Adipose tissue (tissue), 3 donors: Measurements from ENCODE around the gene AP5M1. TPM values are rescaled to one million over a fixed set of nuclear protein-coding genes. Genes with fewer than 3 reads are reported as not detected.
"Not testable (repeated sequence)": the region's sequence is repeated elsewhere in the genome, so short reads cannot be mapped to it uniquely, and the experiment has no call there.

Experiments used
- H3K27ac ChIP-seq: one replicate; pipeline ENCODE4 v1.5.1; 2013; ENCODE audit warnings: low read depth, low read length
- WGBS, 3 donors: extraction: QIAGEN DNeasy Blood & Tissue Kit; methylation state at CpG; one replicate each; pipeline ENCODE4 v1.1.7; 2013; 5-methylcytosine and 5-hydroxymethylcytosine counted together
- polyA plus RNA-seq, 3 donors: library from polyadenylated mRNA; stranded (reverse); fragments of 200-250 nt; gene quantifications; one replicate each; pipeline ENCODE4 v1.2.3, GENCODE V29; 2013
- donor health status: healthy with polysubstance abuse.
- donor health status: Bipolar disorder and iron deficiency.
- donor health status: healthy.

AP5M1 gene
- 10 to 100 TPM in 2 of 3 donors, 1 to 10 TPM in 1; 6.0 to 12.1 (median 11.1) TPM for polyA plus RNA-seq

GRCh38 chr14:57268161-57269069, at the start of gene AP5M1, which contains the start of gene EXOC5:
TSS of gene AP5M1 (plus strand) at chr14:57268971. CDS start at chr14:57269315, 344 bp downstream.
TSS of gene EXOC5 (minus strand) at chr14:57268905. CDS start at chr14:57268648, 257 bp downstream.
- H3K27ac ChIP-seq = peak within 1 kb of the TSS; percentile 56
- WGBS, 3 donors = 0% methylated on average over 76 of the region's 76 CpGs

- H3K27ac ChIP-seq = no peak overlapping the region
- 96 to 97% (median 97%) methylated on average over 3 of the region's 3 CpGs for WGBS, 3 donors
Measured at GRCh38 chr14:57221931-57222330, 46.8 kb upstream of the AP5M1 start.

GRCh38 chr14:57227083-57227482, 41.7 kb upstream of the AP5M1 start:
- 77 to 92% (median 86%) methylated on average over 2 of the region's 2 CpGs for WGBS, 3 donors
- H3K27ac ChIP-seq = no peak overlapping the region

- WGBS, 3 donors = 93 to 97% (median 95%) methylated on average over 2 of the region's 2 CpGs
- not testable (repeated sequence) for H3K27ac ChIP-seq
Measured at GRCh38 chr14:57228320-57228719, 40.5 kb upstream of the AP5M1 start.

GRCh38 chr14:57232006-57232405, 36.8 kb upstream of the AP5M1 start:
- WGBS, 3 donors = 74 to 100% (median 83%) methylated on average over 1 of the region's 1 CpG
- no peak overlapping the region for H3K27ac ChIP-seq

GRCh38 chr14:57240115-57240514, 28.7 kb upstream of the AP5M1 start:
- WGBS, 3 donors = 96 to 99% (median 96%) methylated on average over 7 of the region's 7 CpGs
- H3K27ac ChIP-seq = not testable (repeated sequence)

GRCh38 chr14:57243320-57243719, 25.5 kb upstream of the AP5M1 start:
- no peak overlapping the region for H3K27ac ChIP-seq

GRCh38 chr14:57244106-57244505, 24.7 kb upstream of the AP5M1 start:
- WGBS, 3 donors = 58 to 67% (median 63%) methylated on average over 2 of the region's 2 CpGs

GRCh38 chr14:57245941-57246340, 22.8 kb upstream of the AP5M1 start:
- 93 to 95% (median 93%) methylated on average over 2 of the region's 2 CpGs for WGBS, 3 donors

More at GRCh38 chr14:57244106-57244505, 24.7 kb upstream of the AP5M1 start:
- H3K27ac ChIP-seq = no peak overlapping the region

GRCh38 chr14:57246933-57247657, 21.7 kb upstream of the AP5M1 start:
- WGBS, 3 donors = 63 to 78% (median 64%) methylated on average over 2 of the region's 2 CpGs
- no peak overlapping the region for H3K27ac ChIP-seq

More at GRCh38 chr14:57245941-57246340, 22.8 kb upstream of the AP5M1 start:
- H3K27ac ChIP-seq = no peak overlapping the region

GRCh38 chr14:57254884-57255283, 13.9 kb upstream of the AP5M1 start:
- no peak overlapping the region for H3K27ac ChIP-seq

- 89 to 97% (median 94%) methylated on average over 2 of the region's 2 CpGs for WGBS, 3 donors
- not testable (repeated sequence) for H3K27ac ChIP-seq
Measured at GRCh38 chr14:57258221-57258620, 10.6 kb upstream of the AP5M1 start.

GRCh38 chr14:57259672-57260071, 9.1 kb upstream of the AP5M1 start:
- WGBS, 3 donors = 86 to 96% (median 92%) methylated on average over 1 of the region's 1 CpG
- no peak overlapping the region for H3K27ac ChIP-seq

GRCh38 chr14:57261604-57262003, 7.2 kb upstream of the AP5M1 start:
- no peak overlapping the region for H3K27ac ChIP-seq

GRCh38 chr14:57262117-57262516, 6.7 kb upstream of the AP5M1 start:
- H3K27ac ChIP-seq = no peak overlapping the region

- 16 to 59% (median 18%) methylated on average over 2 of the region's 2 CpGs for WGBS, 3 donors
Measured at GRCh38 chr14:57266065-57266464, 2.7 kb upstream of the AP5M1 start.

GRCh38 chr14:57273236-57273635, 4.5 kb downstream of the AP5M1 start:
- no peak overlapping the region for H3K27ac ChIP-seq
- WGBS, 3 donors = 72 to 90% (median 84%) methylated on average over 1 of the region's 1 CpG

More at GRCh38 chr14:57266065-57266464, 2.7 kb upstream of the AP5M1 start:
- H3K27ac ChIP-seq = no peak overlapping the region

- WGBS, 3 donors = 86 to 92% (median 91%) methylated on average over 2 of the region's 2 CpGs
- H3K27ac ChIP-seq = no peak overlapping the region
Measured at GRCh38 chr14:57274551-57274950, 5.8 kb downstream of the AP5M1 start.

- H3K27ac ChIP-seq = no peak overlapping the region
- 79 to 97% (median 91%) methylated on average over 2 of the region's 2 CpGs for WGBS, 3 donors
Measured at GRCh38 chr14:57275023-57275664, 6.4 kb downstream of the AP5M1 start.
